GM18517 (cell line): ENCODE data around the gene FGFR1OP2.
"Not testable (repeated sequence)": the region's sequence is repeated elsewhere in the genome, so short reads cannot be mapped to it uniquely, and the experiment has no call there.

Experiments
- ATAC-seq: cut with Tn5 transposase; IDR thresholded peaks from one replicate; pipeline ENCODE4 v1.9.1; 2021; ENCODE audit warnings: mild to moderate bottlenecking, moderate library complexity; ENCODE audit not compliant: unreplicated experiment

FGFR1OP2 gene

DNA sequence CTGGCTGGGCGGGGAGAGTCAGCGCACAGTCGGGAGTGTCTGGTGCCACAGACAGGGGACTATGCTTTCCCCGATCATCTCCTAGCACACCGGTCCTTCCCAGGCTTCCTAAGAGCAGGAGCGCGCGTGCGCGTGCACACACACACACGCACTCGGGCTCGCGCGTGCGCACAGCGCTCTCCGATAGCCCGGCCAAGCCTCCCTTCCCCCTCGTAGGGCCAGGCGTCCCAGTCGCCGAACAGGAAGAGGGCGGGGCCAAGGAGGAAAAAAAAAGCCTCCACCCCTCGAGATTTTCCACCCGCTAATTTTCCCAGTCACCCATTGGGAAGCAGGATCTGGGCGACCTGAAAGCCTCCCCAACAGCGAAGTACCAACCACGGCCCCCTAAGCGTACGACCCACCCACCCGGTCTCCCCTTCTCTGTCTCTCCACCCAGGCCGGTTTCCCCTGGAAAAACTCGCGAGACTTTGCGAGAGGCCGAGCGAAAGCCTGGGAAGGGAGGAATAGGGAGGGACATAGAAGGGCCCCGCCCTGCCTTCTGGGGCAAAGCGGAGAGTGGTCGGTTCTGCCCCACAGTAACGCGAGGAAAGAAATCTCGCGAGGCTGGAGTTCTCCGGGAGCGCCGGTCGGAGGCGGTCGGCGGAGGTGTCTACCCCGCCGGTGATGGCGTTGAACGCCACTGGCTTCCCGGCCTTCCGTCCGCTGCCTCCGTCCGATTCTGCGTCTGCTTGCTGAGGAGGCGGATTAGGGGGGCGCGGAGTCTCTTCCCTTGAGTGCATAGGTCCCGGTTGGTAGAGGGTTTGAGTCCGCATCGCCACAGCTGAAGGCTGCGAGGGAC is at the start of gene FGFR1OP2, which contains the start of gene INTS13:
Gene FGFR1OP2, plus strand, starts transcription at position 608 of the 838 bp plus-strand sequence. CDS start 15,689 bp downstream, outside the sequence.
Gene INTS13, minus strand, starts transcription at position 119 of the 838 bp plus-strand sequence. CDS start 1,178 bp downstream, outside the sequence.
- peak; percentile 61 for ATAC-seq

GRCh38 chr12:26890784-26891183 is 47.5 kb upstream of the FGFR1OP2 start:
- no peak for ATAC-seq

- ATAC-seq: no peak
These were observed 46.6 kb upstream of the FGFR1OP2 start for GRCh38 chr12:26891704-26892103.

DNA sequence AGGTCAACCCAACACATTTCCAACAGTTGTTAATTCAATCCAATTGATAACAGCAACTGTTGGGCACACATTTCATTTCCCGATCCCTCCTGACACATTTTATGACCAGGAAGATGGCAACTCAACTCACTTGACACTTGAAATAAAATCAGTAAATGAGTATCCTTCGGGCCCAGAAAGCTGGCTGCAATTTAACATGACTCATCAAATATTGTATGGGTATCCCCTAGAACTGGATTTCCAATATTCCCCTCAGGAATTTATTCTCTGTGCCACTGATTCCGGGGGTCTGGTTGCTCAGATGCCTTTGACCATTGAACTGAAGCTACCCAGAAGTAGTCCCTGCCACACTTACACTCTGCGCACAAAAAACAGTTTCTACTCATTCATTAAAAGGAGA is 42.6 kb upstream of the FGFR1OP2 start:
- ATAC-seq: no peak

- ATAC-seq: no peak
These were observed 41.4 kb upstream of the FGFR1OP2 start for GRCh38 chr12:26896913-26897312.

- not testable (repeated sequence) for ATAC-seq
These were observed 34.9 kb upstream of the FGFR1OP2 start for GRCh38 chr12:26903396-26903795.

- no peak for ATAC-seq
These were observed 32.2 kb upstream of the FGFR1OP2 start for GRCh38 chr12:26906024-26906423.

DNA sequence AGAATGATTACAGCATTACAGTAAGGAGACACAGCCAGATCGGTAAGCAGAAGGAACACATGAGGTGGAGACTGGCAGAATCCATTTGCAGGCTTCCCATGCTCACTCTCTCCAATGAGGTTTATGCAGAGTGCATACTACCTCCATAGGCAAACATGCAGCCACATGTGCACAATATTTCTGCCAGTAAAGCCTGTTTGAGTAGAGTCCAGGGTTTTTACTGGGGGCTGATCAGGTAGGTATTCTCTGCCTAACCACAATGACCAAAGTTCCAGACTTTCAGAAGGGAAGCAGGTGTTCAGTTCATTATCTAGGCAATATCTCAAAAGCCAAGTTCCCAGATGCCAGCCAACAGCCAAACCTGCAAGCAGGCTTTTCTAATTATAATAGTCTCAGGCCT is 31.6 kb upstream of the FGFR1OP2 start:
- ATAC-seq: no peak

DNA sequence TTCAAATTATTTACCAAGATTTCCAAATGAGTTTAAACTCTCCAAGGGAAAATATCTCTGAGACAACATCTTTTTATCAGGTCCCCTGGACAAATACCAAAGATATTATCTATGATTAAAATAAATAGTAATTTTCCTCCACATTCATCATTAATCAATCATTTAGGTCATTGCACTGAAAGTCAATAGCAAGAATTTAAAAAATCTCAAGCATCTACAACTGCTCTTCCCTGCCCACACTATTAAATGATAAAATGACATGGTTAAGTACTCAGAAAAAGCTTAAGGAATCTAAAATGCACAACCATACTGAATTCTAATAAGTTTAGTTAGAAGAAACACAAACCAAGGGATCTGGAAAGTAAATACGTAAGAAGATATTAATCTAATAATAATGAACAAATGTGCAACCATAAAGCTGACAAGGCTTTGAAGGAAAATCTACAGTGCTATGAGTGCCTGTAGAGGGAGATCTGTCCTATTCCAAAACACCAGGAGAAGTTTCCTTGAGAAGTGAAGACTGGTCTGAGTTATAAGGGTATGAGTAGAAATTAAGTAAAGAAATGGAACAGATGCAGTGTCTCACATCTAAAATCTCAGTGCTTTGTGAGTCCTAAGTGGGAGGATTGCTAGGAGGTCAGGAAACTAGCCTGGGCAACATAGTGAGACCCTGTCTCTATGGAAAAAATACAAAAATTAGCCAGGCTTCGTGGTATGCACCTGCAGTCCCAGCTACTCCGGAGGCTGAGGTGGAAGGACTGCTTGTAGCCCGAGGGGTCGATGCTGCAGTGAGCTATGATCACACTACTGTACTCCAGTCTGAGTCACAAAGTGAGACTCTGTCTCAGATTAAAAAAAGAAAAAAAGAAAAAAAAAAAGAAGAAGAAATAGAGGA is 19.7 kb upstream of the FGFR1OP2 start:
- ATAC-seq: no peak

DNA sequence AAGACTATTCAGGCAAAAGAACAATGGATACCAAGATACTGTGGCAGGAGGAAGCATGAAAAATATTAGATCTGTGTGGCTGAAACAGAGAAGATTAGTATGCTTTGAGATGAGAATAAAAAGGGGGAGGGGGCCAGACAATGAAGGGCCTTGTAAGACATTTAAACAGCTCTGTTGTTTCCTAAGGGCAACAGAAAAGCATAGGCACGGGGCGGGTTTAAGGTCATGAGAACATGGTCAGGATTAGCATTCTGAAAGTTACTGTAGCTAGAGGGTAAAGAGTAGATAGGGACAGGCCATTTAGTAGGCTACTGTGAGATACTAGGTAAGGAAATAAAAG is 19.1 kb upstream of the FGFR1OP2 start:
- ATAC-seq: no peak

- ATAC-seq: no peak
These were observed 16.4 kb upstream of the FGFR1OP2 start for GRCh38 chr12:26921886-26922285.

GRCh38 chr12:26928661-26929060 is 9.6 kb upstream of the FGFR1OP2 start:
- no peak for ATAC-seq

GRCh38 chr12:26929590-26929989 is 8.7 kb upstream of the FGFR1OP2 start:
- ATAC-seq: no peak

GRCh38 chr12:26935636-26936378 is 2.5 kb upstream of the FGFR1OP2 start:
- no peak for ATAC-seq

DNA sequence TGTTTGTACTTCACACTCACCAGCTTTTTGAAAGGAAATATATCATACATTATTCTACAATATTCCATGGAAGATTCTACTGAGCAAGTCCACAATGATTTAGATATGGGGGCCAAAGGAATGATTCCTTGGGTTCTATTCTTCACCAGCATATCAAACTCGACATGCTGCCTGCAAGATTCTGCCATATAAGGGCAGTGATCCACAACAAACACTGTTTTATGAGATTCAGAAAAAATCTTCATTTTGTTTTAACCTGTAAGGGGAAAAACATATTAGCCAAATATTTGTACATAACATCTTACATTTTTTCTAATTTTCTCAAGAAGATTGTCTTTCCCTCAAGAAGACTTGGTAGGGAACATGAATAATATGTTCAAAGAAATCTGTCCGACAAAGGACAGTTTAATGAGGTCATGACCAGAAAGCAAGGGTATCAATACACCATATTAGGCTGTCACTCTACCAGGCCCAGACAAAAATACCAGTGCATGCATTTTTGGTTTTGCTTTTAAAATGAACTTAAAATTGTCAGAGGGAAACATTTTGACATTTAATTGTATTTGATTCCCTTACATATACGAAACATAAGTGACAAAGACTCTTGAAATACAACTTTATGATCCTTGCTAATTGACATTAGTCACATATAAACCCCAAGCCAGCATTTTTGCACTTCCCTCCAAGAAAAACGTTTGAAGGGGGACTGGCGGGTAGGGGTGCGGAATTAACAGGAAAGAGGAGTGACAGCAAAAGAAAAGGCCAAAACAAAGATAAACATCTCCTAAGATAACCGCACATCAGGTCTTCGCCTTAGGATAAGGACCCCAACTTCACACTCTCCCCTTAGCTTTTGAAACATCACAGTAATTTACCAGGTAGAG is 1.5 kb upstream of the FGFR1OP2 start:
- ATAC-seq: no peak

GRCh38 chr12:26937443-26937862 is 817 bp upstream of the FGFR1OP2 start:
- ATAC-seq: no peak

GRCh38 chr12:26938701-26939062 is 412 bp downstream of the FGFR1OP2 start:
- peak; percentile 9 for ATAC-seq

DNA sequence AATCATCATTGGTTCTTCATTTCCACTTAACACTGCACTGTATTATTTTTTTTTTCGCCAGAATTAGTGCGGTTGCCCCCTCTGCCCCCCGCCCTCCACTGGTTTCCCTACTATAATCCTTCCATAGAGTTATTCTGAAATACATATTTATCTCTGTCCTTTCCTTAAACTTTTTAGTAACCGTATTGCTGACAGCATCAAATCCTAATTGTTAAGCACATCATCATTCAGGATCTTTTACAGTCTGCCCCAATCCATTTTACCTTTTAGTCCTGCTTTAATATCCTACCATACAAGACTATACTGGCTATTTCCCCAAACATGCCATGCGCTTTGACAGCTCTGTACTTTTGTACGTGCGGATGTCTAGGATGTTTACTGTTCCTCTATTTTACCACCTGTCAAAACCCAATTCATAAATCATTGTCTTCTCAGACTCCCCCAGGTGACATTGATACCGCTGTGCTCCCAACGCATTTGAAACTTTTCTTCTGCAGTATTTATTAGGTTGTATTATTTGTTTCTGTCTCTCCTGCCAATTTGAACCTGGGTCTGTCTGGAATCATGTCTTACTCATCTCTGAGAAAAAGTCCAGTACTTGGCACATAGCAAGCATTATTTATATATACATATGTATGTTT is 1.0 kb downstream of the FGFR1OP2 start:
- ATAC-seq: no peak

DNA sequence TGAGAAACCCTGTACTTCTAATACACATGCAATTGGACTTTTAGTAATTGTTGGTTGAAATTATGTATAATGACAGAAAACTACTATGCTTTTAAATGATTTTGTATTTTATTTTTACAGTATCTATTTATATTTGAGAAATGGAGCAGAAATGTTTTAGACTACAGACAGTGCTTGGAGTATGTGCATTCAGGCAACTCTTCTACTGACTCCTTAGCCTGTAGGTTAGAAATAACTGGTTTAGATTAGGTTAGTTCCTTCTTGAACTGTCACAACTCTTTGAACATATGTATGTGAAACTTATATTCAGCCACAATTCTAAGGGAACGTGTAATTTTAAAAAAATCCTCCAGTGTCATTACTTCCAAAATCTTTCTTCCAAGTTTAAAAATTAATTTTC is 1.7 kb downstream of the FGFR1OP2 start:
- no peak for ATAC-seq
